GM23248 (cell line): ENCODE results near the gene TPCN2.

Experiments
- EZH2 ChIP-seq: fragments of 200-600 bp; sonication (generic); IDR thresholded peaks from 2 replicates; pipeline ENCODE4 v1.6.1; 2018; ENCODE audit warnings: antibody characterized with exemption, mild to moderate bottlenecking; ENCODE audit not compliant: insufficient read depth, poor library complexity, severe bottlenecking
- EZH2phosphoT487 ChIP-seq: fragments of 200-600 bp; sonication (generic); IDR thresholded peaks from 2 replicates; pipeline ENCODE4 v1.6.1; 2018; ENCODE audit warnings: antibody characterized with exemption, moderate library complexity, mild to moderate bottlenecking, low read depth; ENCODE audit not compliant: insufficient read depth

DNA sequence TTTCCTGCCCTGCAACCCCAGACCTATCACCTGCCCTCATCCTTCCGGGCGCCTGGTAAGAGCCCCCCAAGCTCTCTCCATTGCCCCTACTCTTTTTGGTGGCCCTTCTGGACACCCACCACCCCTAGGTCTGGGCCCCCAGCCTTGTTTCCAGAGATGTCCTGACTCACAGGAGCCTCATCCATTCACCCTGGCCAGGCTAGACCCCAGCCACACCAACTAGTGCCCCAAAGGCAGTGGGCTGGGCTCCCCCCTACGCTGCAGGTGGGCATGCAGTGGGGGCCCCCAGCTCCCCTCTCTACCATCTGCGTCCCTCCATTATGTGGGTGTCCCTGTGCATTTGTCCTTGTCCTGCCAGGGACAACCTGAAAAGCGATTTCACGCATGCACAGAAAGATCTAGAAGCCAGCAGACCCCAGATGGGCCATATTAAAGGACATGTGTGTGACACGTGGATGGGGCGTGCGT lies 37.1 kb upstream of the TPCN2 start:
- no peak for TF ChIP-seq EZH2phosphoT487
- no peak for TF ChIP-seq EZH2
